Hepatocyte (in vitro differentiated cells): ENCODE measurements around the gene COX6B1.

Experiments
- CTCF ChIP-seq: fragments of 200-600 bp; sonication (generic); IDR thresholded peaks from 2 replicates; pipeline ENCODE4 v1.5.1; 2016; ENCODE audit warnings: antibody characterized with exemption, mild to moderate bottlenecking; ENCODE audit not compliant: poor library complexity
- EZH2 ChIP-seq: fragments of 200-600 bp; sonication (generic); IDR thresholded peaks from 2 replicates; pipeline ENCODE4 v1.6.1; 2016; ENCODE audit warnings: antibody characterized with exemption, mild to moderate bottlenecking, borderline replicate concordance
- EZH2phosphoT487 ChIP-seq: fragments of 200-600 bp; sonication (generic); IDR thresholded peaks from one replicate; pipeline ENCODE4 v1.6.1; 2018; ENCODE audit warnings: antibody characterized with exemption, mild to moderate bottlenecking, low read depth, moderate library complexity; ENCODE audit not compliant: unreplicated experiment, severe bottlenecking

GRCh38 chr19:35641515-35642151, 6.5 kb upstream of the COX6B1 start, which contains the start of gene ETV2:
- TF ChIP-seq CTCF (no peak), EZH2phosphoT487 (no peak), EZH2 (no peak)
